Stomach smooth muscle (tissue), 2 donors: ENCODE data around the gene CASKIN1.
"Not testable (repeated sequence)": the region's sequence is repeated elsewhere in the genome, so short reads cannot be mapped to it uniquely, and the experiment has no call there.

Source experiments
- H3K27ac ChIP-seq: one replicate; pipeline ENCODE4 v1.7.0; 2013; ENCODE audit warnings: mild to moderate bottlenecking, low read length, inconsistent platforms
- H3K27me3 ChIP-seq, 2 donors: one replicate each; pipeline ENCODE4 v1.7.0; 2013; ENCODE audit warnings: low read length in 2 of 2; ENCODE audit not compliant: insufficient read depth in 2 of 2, control insufficient read depth in 1 of 2
- H3K36me3 ChIP-seq, 2 donors: one replicate each; pipeline ENCODE4 v1.7.0; 2013; ENCODE audit warnings: low read length in 2 of 2; ENCODE audit not compliant: control insufficient read depth in 2 of 2, insufficient read depth in 2 of 2
- H3K4me1 ChIP-seq: one replicate; pipeline ENCODE4 v1.7.0; 2013; ENCODE audit warnings: low read length; ENCODE audit not compliant: control insufficient read depth, insufficient read depth
- H3K4me3 ChIP-seq, 2 donors: one replicate each; pipeline ENCODE4 v1.7.0; 2013; ENCODE audit warnings: low read length in 2 of 2
- H3K9ac ChIP-seq, 2 donors: one replicate each; pipeline ENCODE4 v1.7.0; 2013; ENCODE audit warnings: low read length in 2 of 2, mild to moderate bottlenecking in 1 of 2
- H3K9me3 ChIP-seq, 2 donors: one replicate each; pipeline ENCODE4 v1.7.0; 2013; ENCODE audit warnings: low read length in 2 of 2; ENCODE audit not compliant: control insufficient read depth in 2 of 2
- donor health status: healthy.
- donor health status: Pancreatic carcinoma.

Gene CASKIN1

GRCh38 chr16:2208308-2208707 lies 11.9 kb upstream of the CASKIN1 start:
- Histone ChIP-seq H3K9ac (no peak overlapping the region), H3K9me3 (no peaks in the 10 kb centered on the region), H3K27ac (no peak overlapping the region), H3K36me3 (peaks cover 12 to 15% of the 10 kb centered on the region in 2 donors), H3K4me3 (no peak overlapping the region), H3K4me1 (peaks cover 38% of the 10 kb centered on the region), H3K27me3 (no peaks in the 10 kb centered on the region)

GRCh38 chr16:2207872-2208271 lies 11.5 kb upstream of the CASKIN1 start:
- no peak overlapping the region for H3K9ac ChIP-seq
- H3K27me3 ChIP-seq = no peaks in the 10 kb centered on the region
- H3K36me3 ChIP-seq = peaks cover 12 to 15% of the 10 kb centered on the region in 2 donors
- no peaks in the 10 kb centered on the region for H3K9me3 ChIP-seq
- peaks cover 34% of the 10 kb centered on the region for H3K4me1 ChIP-seq
- H3K27ac ChIP-seq = no peak overlapping the region
- no peak overlapping the region for H3K4me3 ChIP-seq

DNA sequence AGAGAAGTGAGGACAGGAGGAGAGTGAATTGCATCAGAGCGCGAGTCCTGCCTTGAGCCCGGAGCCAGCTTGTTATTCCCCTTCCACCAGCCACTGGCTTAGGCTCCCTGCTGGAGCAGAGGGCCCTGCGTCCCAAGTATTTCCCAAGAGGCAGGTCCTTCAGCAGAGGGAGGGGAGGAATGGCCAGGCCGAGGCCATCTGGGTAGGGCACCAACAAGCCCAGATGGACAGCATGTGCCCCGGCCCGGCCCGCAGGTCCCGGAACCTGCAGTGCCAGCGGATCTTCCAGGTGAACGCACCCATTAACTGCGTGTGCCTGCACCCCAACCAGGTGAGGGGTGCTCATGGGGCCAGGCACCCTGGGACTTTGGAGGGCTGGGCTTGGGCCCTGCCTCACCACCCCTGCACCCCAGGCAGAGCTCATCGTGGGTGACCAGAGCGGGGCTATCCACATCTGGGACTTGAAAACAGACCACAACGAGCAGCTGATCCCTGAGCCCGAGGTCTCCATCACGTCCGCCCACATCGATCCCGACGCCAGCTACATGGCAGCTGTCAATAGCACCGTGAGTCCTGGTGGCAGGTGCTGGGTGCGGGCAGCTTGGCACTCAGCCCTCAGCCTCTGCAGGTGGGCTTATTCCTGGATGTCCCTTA lies 10.5 kb upstream of the CASKIN1 start:
- peaks cover 12% of the 10 kb centered on the region in 2 donors for H3K36me3 ChIP-seq
- no peak overlapping the region for H3K4me3 ChIP-seq
- no peaks in the 10 kb centered on the region for H3K9me3 ChIP-seq
- H3K4me1 ChIP-seq = peaks cover 25% of the 10 kb centered on the region
- no peak overlapping the region for H3K9ac ChIP-seq
- H3K27ac ChIP-seq = no peak overlapping the region
- H3K27me3 ChIP-seq = no peaks in the 10 kb centered on the region

DNA sequence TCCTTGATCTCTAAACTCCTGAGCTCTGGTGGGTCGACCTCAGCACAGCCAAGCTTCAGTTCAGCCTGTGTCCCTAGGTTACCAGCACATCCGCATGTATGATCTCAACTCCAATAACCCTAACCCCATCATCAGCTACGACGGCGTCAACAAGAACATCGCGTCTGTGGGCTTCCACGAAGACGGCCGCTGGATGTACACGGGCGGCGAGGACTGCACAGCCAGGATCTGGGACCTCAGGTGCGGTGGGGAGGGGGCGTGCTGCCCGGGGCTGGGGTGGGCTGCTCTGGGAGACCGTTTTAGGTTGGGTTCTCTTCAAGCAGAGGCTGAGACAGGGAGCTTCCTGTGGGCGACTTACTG lies 10.0 kb upstream of the CASKIN1 start:
- no peak overlapping the region for H3K27ac ChIP-seq
- H3K9me3 ChIP-seq = no peaks in the 10 kb centered on the region
- H3K4me3 ChIP-seq = peak overlapping the region; percentile 89 to 92
- no peaks in the 10 kb centered on the region for H3K27me3 ChIP-seq
- H3K36me3 ChIP-seq = peaks cover 12% of the 10 kb centered on the region in 2 donors
- H3K9ac ChIP-seq = no peak overlapping the region
- peaks cover 24% of the 10 kb centered on the region for H3K4me1 ChIP-seq

- Histone ChIP-seq H3K4me3 (peak overlapping the region; percentile 89 to 92), H3K9me3 (no peaks in the 10 kb centered on the region), H3K4me1 (peaks cover 24% of the 10 kb centered on the region), H3K27ac (peak overlapping the region; percentile 86), H3K27me3 (no peaks in the 10 kb centered on the region), H3K36me3 (peaks cover 12% of the 10 kb centered on the region in 2 donors), H3K9ac (peak overlapping the region; percentile 74 to 82)
Observed at GRCh38 chr16:2205967-2206313, 9.5 kb upstream of the CASKIN1 start.

DNA sequence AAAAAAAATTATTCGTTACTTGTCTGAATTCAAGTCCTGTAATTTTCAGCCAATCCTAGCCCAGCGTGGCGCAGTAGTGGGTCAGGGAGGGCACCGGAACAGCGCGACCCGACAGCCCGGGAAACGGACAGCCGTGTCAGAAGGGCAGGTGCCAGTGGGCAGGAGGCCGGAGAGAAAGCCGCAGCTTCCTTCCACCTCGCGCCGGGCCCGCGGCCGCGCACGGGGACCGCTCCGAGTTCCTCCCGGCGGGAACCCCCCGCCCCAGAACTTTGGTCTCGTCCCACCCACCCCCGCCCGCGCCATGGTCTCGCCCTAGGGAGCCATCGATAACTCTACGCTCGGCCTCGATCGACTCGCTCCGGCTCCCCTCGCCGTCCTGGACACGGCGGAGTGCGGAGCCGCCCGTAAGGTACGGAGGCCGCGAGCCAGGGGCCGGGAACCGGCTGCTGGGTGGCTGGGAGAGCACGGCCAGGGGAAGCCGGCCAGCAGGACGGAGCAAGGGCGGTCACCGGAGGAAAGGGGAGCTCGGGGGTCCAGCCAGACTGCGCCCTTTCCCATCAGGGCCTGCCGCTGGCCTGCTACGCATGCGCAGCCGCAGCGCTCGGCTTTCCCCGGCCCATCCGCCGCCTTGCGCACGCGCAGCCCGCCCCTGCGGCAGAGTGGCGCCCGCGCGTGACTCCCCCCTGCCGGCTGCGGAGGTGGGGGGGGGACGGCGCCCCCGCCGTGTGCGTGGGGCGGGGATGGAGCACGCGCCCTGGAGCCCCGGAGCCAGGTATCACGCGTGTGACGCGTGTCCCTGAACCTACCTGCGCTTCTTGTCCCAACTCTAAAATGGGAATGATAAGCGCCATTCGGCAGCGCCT lies 8.9 kb upstream of the CASKIN1 start, which contains the start of gene MLST8:
TSS of gene MLST8 (plus strand) at position 351 of the 863 bp plus-strand sequence. CDS start 632 bp downstream, outside the sequence.
- Histone ChIP-seq H3K4me1 (peaks cover 24% of the 10 kb centered on the region), H3K9ac (peak within 1 kb of the TSS; percentile 82 to 94), H3K27ac (peak within 1 kb of the TSS; percentile 86), H3K27me3 (no peaks in the 10 kb centered on the region), H3K4me3 (peak within 1 kb of the TSS; percentile 89 to 92), H3K36me3 (peaks cover 12% of the 10 kb centered on the region in 2 donors), H3K9me3 (no peaks in the 10 kb centered on the region)

DNA sequence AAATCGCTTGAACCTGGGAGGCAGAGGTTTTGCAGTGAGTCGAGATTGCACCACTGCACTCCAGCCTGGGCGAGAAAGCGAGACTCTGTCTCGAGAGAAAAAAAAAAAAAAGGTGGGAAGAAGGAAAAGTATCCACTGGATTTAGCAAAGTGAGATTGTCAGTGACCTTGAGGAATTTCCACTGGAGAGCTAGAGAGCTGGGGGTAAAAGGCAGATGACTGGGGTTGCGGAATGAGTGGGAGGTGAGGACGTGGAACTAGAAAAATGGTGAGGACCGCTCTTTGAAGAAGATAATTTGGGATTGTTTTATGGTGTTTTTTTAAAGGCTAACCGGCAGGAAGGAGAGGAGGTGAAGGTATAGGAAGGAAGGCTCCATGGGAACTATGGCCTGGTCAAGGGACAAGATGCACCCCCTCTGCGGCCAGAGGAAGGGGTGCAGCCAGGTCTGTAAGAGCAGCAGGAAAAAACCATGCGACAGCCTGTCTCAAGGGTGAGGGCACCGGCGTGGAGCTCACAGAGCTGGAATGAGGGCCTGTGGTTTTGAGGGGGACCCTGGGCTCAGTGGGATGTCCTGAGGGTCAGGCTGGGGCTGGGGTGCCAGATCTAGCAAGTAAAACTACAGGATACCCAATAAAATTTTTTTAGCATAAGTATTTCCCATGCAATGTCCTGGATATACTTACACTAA lies 8.2 kb upstream of the CASKIN1 start:
- H3K4me1 ChIP-seq = peaks cover 20% of the 10 kb centered on the region
- H3K4me3 ChIP-seq = peak overlapping the region; percentile 89 to 92
- H3K9ac ChIP-seq = peak overlapping the region; percentile 82 to 85
- no peaks in the 10 kb centered on the region for H3K9me3 ChIP-seq
- peaks cover 12% of the 10 kb centered on the region in 2 donors for H3K36me3 ChIP-seq
- H3K27ac ChIP-seq = peak overlapping the region; percentile 86
- H3K27me3 ChIP-seq = no peaks in the 10 kb centered on the region

DNA sequence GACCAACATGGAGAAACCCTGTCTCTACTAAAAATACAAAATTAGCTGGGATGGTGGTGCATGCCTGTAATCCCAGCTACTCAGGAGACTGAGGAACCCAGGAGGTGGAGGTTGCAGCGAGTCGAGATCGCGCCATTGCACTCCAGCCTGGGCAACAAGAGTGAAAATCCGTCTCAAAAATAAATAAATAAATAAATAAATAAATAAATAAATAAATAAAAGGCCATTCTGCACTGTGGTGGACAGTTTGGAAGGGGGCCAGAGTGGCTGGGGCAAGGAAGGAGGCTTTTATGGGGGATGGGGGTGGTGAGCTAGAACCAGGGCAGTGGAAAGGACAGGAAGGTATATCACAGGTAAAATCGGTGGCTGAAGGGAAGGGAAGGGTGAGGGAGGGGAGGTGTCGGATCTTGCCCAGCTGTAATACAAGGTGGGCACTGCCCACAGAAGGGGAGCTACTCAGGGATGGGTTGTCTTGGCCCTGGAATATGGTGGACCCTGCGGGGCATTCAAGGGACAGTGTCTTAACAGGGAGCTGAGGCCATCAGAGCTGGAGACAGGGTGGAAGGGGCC lies 6.8 kb upstream of the CASKIN1 start:
- H3K4me3 ChIP-seq, H3K9ac ChIP-seq, H3K27ac ChIP-seq, H3K9me3 ChIP-seq, H3K27me3 ChIP-seq: not testable (repeated sequence)
- Histone ChIP-seq H3K36me3 (peaks cover 6 to 11% of the 10 kb centered on the region in 2 donors), H3K4me1 (peaks cover 20% of the 10 kb centered on the region)

- peaks cover 15 to 23% of the 10 kb centered on the region in 2 donors for H3K27me3 ChIP-seq
- H3K4me3 ChIP-seq = no peak overlapping the region
- H3K27ac ChIP-seq = no peak overlapping the region
- H3K4me1 ChIP-seq = peaks cover 18% of the 10 kb centered on the region
- H3K9me3 ChIP-seq = no peaks in the 10 kb centered on the region
- no peak overlapping the region for H3K9ac ChIP-seq
- no peaks in the 10 kb centered on the region for H3K36me3 ChIP-seq
Observed at GRCh38 chr16:2200313-2200712, 3.9 kb upstream of the CASKIN1 start.

DNA sequence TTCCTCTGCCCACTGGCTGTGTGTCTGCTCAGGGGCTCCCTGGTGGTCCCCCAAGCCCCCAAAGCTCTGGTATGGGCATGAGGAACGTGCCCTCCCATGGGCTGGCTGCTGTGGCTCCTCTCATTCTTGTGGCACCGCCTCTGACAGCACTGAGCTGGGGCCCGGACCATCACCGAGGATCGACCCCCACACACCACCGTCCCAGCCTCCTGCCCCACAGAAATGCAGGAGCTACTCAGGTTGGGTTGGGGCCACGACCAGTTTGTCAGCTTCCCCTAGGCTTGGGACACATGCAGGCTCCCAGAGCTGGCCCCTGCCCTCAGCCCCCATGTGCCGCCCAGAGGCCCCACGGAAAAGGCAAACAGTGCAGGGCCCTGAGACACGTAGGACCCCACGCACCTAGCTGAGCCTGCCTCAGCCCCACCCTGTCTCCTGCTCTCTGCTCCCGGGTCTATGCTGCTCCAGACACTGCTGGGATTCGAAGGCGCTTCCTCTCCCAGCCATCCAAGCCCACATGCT lies 3.3 kb upstream of the CASKIN1 start:
- Histone ChIP-seq H3K4me1 (peaks cover 20% of the 10 kb centered on the region), H3K9ac (no peak overlapping the region), H3K36me3 (no peaks in the 10 kb centered on the region), H3K27me3 (peaks cover 22 to 30% of the 10 kb centered on the region in 2 donors), H3K27ac (no peak overlapping the region), H3K9me3 (no peaks in the 10 kb centered on the region), H3K4me3 (no peak overlapping the region)
